GM21390 (cell line): Measurements from ENCODE around the gene NKAIN4.
A peak's percentile ranks its signal among the peaks of the same experiment; 100 is the strongest.

ENCODE experiments used
- ATAC-seq: cut with Tn5 transposase; IDR thresholded peaks from one replicate; pipeline ENCODE4 v1.9.1; 2021; ENCODE audit not compliant: unreplicated experiment

The NKAIN4 gene

GRCh38 chr20:63274381-63275228, 20.3 kb upstream of the NKAIN4 start:
- ATAC-seq, result no peak

DNA sequence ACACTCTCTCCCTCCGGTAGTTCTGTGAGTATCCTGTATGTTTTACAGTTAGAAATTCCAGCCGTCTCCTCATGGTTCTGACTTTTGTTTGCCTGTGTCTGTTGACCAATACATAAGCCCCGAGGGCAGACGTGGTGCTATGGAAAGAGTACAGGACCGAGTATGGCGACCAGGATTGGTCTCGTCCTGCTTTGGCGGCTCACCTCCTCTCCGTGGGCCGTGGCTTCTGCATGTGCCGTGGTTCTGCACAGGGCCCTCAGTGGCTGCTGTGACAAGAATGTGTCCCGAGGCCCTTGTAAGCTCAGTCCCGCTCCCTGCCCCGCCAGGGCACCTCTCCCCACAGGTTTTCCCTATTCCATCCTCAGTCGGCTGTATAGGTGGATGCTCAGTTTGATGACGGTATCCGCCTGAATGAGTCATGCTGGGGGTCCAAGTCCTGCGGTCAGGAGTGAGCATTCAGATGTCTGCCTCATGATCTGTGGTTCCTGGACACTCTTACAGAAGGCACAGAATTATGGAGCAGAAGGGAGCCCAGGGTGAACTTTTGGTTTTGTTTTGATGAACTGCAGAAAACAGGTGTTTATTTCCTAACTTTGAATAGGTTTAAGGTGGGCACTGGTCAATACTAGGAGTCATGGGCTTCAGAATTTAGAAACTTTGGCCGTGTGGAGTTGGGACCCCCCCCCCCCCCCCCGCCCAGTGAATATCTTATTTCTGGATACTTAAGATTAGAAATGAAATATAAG, 19.5 kb upstream of the NKAIN4 start:
- no peak for ATAC-seq

GRCh38 chr20:63273059-63273579, 18.9 kb upstream of the NKAIN4 start:
- no peak for ATAC-seq

DNA sequence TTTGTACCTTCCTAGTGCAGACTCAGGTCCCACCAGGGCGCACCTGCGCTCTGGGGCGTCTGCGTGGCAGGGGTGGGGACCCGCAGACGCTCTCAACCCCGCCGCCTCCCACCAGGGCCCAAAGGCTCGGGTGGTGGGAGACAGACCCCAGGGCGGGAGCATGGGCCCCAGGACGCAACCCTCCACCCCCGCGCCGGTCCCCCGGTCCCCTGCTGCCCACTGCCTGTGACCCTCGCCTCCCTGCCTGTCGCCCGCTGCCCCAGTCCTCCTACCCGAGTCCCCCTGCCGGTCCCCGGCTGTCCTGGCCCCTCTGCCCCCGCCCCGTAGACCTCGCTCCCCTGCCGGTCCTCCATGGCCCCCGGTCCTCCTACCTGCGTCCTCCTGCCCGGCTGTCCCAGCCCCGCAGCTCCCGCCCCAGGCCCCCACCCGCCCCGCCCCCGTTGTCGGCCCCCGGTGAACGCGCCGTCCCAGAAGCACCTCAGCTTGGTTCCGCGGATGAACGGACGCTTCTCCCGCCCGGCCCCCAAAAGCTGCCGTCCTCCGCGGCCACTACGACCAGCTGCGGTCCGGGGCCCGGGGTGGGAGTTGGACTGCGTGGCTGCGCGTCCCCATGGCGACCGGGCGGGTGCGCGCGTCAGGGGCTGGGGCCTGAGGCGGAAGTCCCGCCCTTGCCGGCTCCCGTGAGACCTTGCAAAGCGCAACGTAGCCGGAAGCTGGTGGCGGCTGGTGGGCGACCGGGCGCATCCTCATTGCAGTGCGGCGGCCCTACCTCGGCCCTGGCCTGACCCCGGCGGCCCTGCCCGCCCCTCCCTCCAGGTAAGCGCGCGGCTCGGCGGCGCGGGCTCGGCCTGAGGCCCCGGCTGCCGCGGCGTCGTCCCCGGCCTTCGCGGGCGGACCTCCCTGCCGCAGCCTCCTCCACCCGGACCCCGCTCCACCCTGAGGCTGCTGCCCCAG, 18.1 kb upstream of the NKAIN4 start, which contains the start of gene ARFGAP1:
ARFGAP1 (plus strand) TSS at position 709 of the 954 bp plus-strand sequence. CDS start 2,768 bp downstream, outside the sequence.
- ATAC-seq, result peak; percentile 84

- no peak for ATAC-seq
These were observed 16.5 kb upstream of the NKAIN4 start for GRCh38 chr20:63270606-63271325.

DNA sequence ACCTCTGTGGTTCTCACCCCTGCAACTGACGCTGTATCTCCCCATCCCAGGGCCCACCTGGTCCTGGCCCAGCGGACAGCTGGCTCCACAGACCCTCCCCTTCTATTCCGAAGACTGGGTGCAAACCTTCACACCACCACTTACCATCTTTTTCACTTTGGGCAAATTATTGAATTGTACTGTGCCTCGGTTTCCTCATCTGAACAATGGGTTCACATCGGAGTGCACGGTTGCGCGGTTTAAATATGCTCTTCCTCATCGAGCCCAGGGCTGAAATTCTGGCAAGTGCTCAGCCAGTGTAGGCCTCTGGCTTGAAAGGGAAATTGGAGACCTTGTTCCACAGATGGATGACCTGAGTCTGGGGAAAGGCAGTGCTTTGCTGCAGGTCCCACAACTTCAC, 15.5 kb upstream of the NKAIN4 start:
- ATAC-seq, result no peak

DNA sequence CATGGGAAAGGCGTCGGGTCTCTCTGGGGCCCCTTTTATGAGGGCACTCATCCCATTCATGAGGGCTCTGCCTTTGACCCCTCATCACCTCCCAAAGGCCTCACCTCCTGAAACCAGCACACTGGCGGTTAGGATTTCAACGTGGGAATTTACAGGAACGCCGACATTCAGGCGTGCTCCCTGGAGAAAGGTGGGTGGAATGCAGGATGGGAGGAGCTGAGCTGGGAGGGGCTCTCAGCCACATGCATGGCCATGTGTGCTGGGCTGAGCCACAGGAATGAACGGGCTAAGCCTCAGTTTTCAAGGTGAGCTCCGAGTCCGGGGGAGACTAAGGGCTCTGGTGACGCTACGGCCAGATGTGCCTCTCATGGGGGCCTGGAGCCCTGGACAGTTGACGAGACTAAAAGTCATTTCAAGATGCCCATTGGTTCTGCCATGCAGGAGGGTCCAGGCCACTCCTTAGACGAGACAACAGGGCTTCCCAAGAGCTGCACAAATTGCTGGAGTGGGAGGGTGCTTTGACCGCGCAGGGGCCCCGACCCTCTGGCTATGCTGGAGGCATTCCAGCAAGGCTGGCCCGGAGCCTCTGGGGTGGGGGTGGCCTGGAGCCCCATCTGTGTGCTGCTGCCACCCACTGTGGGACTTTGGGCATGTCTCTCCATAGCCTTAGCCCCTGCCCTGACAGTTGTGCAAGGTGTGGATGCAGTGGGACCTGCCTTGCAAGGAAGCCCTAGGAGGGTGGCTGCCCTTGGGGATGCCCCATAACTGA, 14.6 kb upstream of the NKAIN4 start:
- ATAC-seq, result no peak

DNA sequence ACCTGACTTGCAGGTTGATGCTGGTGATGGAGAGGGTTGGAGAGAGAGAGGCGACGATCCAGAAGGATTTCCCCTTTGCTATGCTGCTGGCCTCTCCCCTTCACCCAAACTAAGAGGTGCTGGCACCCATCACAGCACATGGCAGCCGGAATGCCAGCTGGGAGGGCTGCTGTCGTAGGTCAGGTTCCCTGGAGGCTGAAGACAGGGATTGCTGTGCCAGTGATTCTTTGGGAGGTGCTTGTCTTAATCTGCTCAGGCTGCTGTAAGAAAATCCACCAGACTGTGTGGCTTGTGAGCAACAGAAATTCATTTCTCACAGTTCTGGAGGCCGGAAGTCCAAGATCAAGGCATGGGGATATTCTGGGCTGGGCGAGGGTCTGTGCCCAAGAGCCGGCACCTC, 14.0 kb upstream of the NKAIN4 start:
- ATAC-seq, result no peak

DNA sequence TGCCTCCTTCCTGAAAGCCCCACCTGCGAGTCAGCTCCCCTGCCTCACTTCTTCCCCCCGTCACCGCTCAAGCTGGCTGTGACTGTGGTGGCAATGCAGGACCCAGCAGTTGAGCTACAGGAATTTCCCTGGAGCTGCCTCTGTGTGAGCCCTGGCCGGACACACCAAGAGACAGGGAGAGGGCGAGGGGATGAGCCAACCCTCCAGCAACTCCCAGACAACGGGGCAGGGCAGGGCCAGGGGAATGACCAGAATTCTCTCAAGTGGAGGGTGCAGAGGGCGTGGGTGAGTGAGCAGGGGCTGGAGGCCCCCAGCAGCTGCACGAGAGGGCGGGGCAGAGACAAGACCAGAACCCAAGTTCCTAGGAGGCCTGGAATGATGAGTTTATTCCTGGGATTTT, 13.4 kb upstream of the NKAIN4 start:
- no peak for ATAC-seq

DNA sequence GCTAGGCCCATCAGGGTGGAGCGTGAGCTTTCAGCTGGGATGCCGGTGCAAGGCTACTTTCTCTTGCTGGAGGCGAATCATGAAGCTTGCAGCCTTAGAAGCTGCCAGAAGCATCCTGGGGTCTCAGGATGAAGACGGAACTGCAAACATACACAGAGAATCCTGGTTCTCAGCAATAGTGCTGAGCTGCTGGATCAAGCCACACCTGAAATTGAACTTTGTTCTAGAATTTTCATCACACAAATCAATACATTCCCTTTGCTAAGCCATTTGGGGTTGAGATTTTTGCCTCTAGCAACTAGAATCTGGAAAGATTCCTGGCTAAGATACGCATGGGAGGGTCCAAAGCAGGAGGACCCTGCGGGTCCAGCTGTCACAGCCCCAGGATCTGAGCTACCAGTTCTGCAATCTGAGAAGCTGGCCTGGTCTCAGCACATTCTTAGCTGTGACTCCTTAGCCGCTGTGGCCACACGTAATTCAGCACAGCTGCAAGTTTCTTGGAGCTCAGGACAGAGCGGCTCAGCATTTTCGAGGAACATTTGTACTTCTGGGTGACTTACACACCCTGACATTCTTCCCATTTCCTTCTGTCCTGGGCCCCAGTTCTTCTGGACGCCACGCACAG, 11.7 kb upstream of the NKAIN4 start:
- ATAC-seq, result no peak

GRCh38 chr20:63264519-63264918, 10.3 kb upstream of the NKAIN4 start:
- ATAC-seq, result no peak

- ATAC-seq, result no peak
These were observed 9.7 kb upstream of the NKAIN4 start for GRCh38 chr20:63264000-63264399.

GRCh38 chr20:63262836-63263235, 8.6 kb upstream of the NKAIN4 start:
- no peak for ATAC-seq

GRCh38 chr20:63261795-63262528, 7.7 kb upstream of the NKAIN4 start:
- ATAC-seq, result no peak

- no peak for ATAC-seq
These were observed 7.0 kb upstream of the NKAIN4 start for GRCh38 chr20:63261060-63261794.

DNA sequence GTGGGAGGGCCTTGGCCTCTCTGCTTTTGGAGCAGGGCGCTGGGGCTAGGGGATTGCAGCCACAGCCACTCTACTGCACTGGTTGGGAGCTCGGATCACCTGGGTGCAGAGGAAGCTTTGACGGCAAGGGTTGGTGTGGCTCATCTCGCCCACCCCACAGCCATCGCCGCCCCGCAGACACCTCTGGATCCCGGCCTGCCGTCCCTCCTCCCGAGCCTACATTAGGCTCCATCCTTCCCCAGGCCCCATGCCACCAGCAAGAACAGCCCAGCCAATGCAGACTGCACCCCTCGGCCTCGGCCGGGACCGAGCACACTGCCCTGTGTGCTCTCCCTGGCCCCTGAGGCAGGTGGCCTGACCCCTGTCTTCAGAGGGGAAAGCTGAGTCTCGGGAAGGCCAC, 6.3 kb upstream of the NKAIN4 start:
- ATAC-seq, result no peak

DNA sequence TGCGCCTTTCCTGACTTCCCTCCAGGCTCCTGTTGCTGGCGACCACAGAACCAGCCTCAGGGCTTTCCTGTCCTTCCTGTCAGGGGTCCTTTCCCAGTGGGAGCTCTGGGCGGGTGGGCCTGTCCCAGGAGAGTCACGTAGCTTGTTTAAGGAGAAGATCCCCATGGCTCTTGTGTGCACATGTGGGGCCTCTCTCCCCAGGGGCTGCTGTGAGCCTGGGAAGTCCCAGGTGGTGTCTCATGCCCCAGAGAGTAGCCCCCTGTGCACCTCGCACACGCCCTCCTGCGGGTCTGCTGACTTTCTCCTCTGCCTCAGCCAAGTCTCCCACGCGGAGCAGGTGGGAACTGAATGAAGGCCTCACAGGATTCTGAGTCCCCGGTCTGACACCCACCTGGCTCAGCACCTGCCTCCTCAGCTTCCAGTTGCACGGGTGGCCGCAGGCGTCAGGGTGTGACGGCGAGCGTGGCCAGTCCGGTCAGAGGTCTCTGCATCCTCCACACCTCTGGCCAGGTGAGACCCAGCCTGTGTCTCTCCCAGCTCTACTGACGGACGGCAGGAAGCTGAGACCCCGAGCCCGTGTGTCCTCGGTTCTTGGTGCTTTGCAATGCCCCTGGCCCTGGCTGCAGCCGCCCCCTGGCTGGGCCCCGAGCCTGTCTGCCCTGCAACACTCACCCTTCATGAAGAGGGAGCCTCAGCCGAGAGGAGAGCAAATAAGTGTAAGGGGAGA, 5.6 kb upstream of the NKAIN4 start:
- ATAC-seq, result no peak
